Fibroblast of lung (primary cell): Measurements from ENCODE around the gene DYNC2I2. TPM values are rescaled to one million over a fixed set of nuclear protein-coding genes. Genes with fewer than 3 reads are reported as not detected.

Experiments
- DNase-seq, 2 donors: peaks; one replicate each; pipeline versions ENCODE4 v3.0.0 to v3.0.0-alpha.2; 2010; ENCODE audit warnings: low read depth in 2 of 2
- H2AFZ ChIP-seq: 2 replicates; pipeline ENCODE4 v1.5.1; 2012; ENCODE audit warnings: low read length, control low read depth, inconsistent platforms
- H3K27ac ChIP-seq: 2 replicates; pipeline ENCODE4 v1.5.1; 2011; ENCODE audit warnings: low read length, control low read depth; ENCODE audit not compliant: insufficient read depth
- H3K27me3 ChIP-seq: 2 replicates; pipeline ENCODE4 v1.5.1; 2011; ENCODE audit warnings: mild to moderate bottlenecking, low read length; ENCODE audit not compliant: control insufficient read depth, insufficient read depth
- H3K36me3 ChIP-seq: 2 replicates; pipeline ENCODE4 v1.5.1; 2011; ENCODE audit warnings: low read length; ENCODE audit not compliant: control insufficient read depth, insufficient read depth
- H3K4me1 ChIP-seq: 2 replicates; pipeline ENCODE4 v1.5.1; 2011; ENCODE audit warnings: low read length; ENCODE audit not compliant: control insufficient read depth, insufficient read depth; ENCODE audit errors: extremely low read depth
- H3K4me2 ChIP-seq: 2 replicates; pipeline ENCODE4 v1.5.1; 2011; ENCODE audit warnings: low read length, control low read depth; ENCODE audit not compliant: insufficient read depth; ENCODE audit errors: extremely low read depth
- H3K4me3 ChIP-seq, 4 experiments: fragments of 200-600 bp in 1 of 4; sonication (generic) in 1 of 4; replicated peaks in 1 of 4; 2 replicates each; pipeline ENCODE4 v1.5.1; 2011 to 2016; ENCODE audit warnings: low read length in 4 of 4, low read depth in 3 of 4, mild to moderate bottlenecking in 3 of 4, control low read depth in 2 of 4, inconsistent platforms in 1 of 4, mixed read lengths in 1 of 4; ENCODE audit not compliant: insufficient read depth in 1 of 4; ENCODE audit errors: control extremely low read depth in 1 of 4
- H3K79me2 ChIP-seq: 2 replicates; pipeline ENCODE4 v1.5.1; 2012; ENCODE audit warnings: mild to moderate bottlenecking, low read length, inconsistent platforms; ENCODE audit not compliant: control insufficient read depth, insufficient read depth
- H3K9ac ChIP-seq: 2 replicates; pipeline ENCODE4 v1.5.1; 2011; ENCODE audit warnings: mild to moderate bottlenecking, low read length, control low read depth; ENCODE audit not compliant: insufficient read depth
- H3K9me3 ChIP-seq: 2 replicates; pipeline ENCODE4 v1.5.1; 2012; ENCODE audit warnings: low read depth, low read length; ENCODE audit not compliant: control insufficient read depth, insufficient read depth
- H4K20me1 ChIP-seq: 2 replicates; pipeline ENCODE4 v1.5.1; 2011; ENCODE audit warnings: low read length; ENCODE audit not compliant: control insufficient read depth, insufficient read depth; ENCODE audit errors: extremely low read depth
- EZH2 ChIP-seq: IDR thresholded peaks from 2 replicates; pipeline ENCODE4 v1.5.1; 2012; ENCODE audit warnings: low read length, control low read depth, mild to moderate bottlenecking; ENCODE audit errors: missing control alignments
- polyA plus RNA-seq, 2 donors: library from polyadenylated mRNA; depleted of rRNA in 1 of 2; stranded (reverse) in 1 of 2; unstranded in 1 of 2; fragments of >200 nt; gene quantifications; 2 replicates each; pipeline ENCODE4 v1.2.1, GENCODE V29; 2011 to 2012; ENCODE audit warnings: missing spikeins in 1 of 2
- total RNA-seq: library from RNA; depleted of rRNA; stranded (reverse); fragments of >200 nt; gene quantifications from 2 replicates; pipeline ENCODE4 v1.2.1, GENCODE V29; 2014
- TF ChIP-seq, protein P1 (sequence below), 2 donors: IDR thresholded peaks in 1 of 2; conservative IDR thresholded peaks in 1 of 2; 1 replicate in 1 of 2; 2 replicates in 1 of 2; pipeline ENCODE4 v1.5.1; 2011 to 2012; ENCODE audit warnings: low read length in 2 of 2, control low read depth in 1 of 2, inconsistent platforms in 1 of 2, low read depth in 1 of 2, mild to moderate bottlenecking in 1 of 2

The DYNC2I2 gene
- total and polyA plus RNA-seq, 2 donors (not counting 1 experiment from before 2014, with no cell fraction given): 13.2 to 41.5 TPM

DNA sequence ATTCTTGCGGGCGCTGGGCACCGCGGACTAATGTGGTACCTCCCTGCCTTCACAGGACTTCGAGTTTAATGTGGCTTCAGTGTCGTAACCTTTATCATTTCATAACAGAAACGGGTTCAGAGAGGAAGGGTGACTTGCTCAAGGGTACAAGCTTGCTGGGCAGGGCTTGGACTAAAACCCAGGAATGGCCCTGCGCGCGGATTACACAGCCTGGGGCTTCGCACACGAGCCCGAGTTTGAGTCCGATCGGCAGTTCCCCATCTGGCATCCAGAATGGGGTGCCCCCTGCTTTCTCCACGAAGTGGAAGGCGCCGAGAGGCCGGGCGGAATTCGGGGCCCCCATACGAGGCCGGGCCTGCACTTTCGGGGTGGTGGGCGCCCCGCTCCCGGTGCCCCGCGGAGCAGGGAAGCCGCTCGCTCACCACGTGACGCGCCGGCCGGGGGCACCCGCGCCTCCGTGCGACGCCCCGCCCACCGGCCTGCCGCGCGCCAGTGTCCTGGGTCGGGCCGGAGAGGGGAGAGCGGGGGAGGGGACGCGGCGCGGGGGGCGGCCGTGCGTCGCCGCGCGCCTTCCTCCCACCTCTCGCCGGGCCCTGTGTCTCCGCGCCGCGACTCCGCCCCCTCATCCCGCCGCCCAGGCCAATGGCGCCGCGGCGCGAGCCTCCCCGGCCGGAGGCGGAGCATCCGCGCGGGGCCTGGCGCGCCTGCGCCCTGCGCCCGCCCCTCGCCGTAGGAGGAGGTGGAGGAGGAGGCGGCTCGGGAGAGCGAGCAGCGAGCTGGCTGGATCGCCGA, 32.0 kb upstream of the DYNC2I2 start, which contains the start of gene SET:
Gene SET (plus strand): TSS at position 722 of the 792 bp plus-strand sequence. CDS start 361 bp downstream, outside the sequence.
- Histone ChIP-seq H3K36me3 (peaks cover 2% of the 10 kb centered on the region), H2AFZ (peak within 1 kb of the TSS; percentile 44), H3K27ac (peak within 1 kb of the TSS; percentile 74), H4K20me1 (peaks cover 5% of the 10 kb centered on the region), H3K9ac (peak within 1 kb of the TSS; percentile 73), H3K4me1 (peaks cover 12% of the 10 kb centered on the region), H3K27me3 (no peaks in the 10 kb centered on the region), H3K9me3 (no peaks in the 10 kb centered on the region), H3K4me2 (peak within 1 kb of the TSS; percentile 39), H3K4me3 (peak within 1 kb of the TSS; percentile 83 to 97 (median 92)), H3K79me2 (peaks cover 35% of the 10 kb centered on the region)
- TF ChIP-seq EZH2: no peak
- TF ChIP-seq, protein P1, sequence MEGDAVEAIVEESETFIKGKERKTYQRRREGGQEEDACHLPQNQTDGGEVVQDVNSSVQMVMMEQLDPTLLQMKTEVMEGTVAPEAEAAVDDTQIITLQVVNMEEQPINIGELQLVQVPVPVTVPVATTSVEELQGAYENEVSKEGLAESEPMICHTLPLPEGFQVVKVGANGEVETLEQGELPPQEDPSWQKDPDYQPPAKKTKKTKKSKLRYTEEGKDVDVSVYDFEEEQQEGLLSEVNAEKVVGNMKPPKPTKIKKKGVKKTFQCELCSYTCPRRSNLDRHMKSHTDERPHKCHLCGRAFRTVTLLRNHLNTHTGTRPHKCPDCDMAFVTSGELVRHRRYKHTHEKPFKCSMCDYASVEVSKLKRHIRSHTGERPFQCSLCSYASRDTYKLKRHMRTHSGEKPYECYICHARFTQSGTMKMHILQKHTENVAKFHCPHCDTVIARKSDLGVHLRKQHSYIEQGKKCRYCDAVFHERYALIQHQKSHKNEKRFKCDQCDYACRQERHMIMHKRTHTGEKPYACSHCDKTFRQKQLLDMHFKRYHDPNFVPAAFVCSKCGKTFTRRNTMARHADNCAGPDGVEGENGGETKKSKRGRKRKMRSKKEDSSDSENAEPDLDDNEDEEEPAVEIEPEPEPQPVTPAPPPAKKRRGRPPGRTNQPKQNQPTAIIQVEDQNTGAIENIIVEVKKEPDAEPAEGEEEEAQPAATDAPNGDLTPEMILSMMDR (conservative IDR thresholded peaks at IDR 0.05 in 1 of 2, IDR thresholded peaks at IDR 0.05 in 1 of 2; ENCODE audit: low read depth in 1 of 2, low read length in 2 of 2): no peak
- DNase-seq: peak; percentile 87 to 91

GRCh38 chr9:128687453-128687852, 30.8 kb upstream of the DYNC2I2 start:
- no peak for DNase-seq
- Histone ChIP-seq H2AFZ (no peak overlapping the region), H3K27me3 (no peaks in the 10 kb centered on the region), H3K4me3 (no peak overlapping the region), H3K36me3 (peaks cover 2% of the 10 kb centered on the region), H3K27ac (no peak overlapping the region), H3K9me3 (no peaks in the 10 kb centered on the region), H3K4me2 (no peak overlapping the region), H4K20me1 (peaks cover 5% of the 10 kb centered on the region), H3K9ac (no peak overlapping the region), H3K79me2 (peaks cover 28% of the 10 kb centered on the region), H3K4me1 (peaks cover 12% of the 10 kb centered on the region)
- no peak for TF ChIP-seq EZH2
- TF ChIP-seq, protein P1 (conservative IDR thresholded peaks at IDR 0.05 in 1 of 2, IDR thresholded peaks at IDR 0.05 in 1 of 2; ENCODE audit: low read depth in 1 of 2, low read length in 2 of 2): no peak

DNA sequence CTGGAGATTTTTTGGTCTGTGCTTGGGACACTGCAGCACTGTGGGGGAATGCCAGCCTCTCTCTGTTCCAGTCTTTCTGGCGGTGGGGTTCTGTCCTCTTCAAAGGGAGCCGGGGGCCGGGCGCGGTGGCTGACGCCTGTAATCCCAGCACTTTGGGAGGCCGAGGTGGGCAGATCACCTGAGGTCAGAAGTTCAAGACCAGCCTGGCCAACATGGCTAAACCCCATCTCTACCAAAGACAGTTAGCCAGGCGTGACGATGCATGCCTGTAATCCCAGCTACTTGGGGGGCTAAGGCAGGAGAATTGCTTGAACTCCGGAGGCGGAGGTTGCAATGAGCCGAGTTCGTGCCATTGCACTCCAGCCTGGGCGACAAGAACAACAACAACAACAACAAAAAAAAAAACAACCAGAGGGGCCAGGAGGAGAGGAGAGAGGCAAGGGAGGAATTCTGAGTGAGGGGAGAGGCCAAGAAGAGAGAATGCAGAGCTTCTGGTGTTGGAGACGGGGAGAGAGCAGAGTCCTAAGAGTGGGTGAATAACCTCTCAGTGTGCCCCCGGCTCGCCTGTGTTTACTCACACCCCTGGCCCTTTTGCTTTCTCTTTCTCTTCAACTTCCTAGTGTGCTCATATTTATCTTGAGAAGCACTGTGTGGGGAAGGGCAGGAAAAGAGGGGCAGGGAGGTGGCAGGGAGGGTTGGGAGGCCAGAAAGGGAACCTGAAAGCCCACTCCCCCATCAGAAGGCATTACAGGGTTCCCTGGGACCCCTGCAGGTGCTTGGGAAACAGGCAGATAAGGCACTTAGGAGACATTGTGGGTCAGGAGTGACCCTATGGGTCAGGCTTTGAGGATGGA, 29.2 kb upstream of the DYNC2I2 start:
- no peak overlapping the region for H3K9ac ChIP-seq
- peak in 1 of 2 donors; percentile 26 for DNase-seq
- peak overlapping the region; percentile 14 for H2AFZ ChIP-seq

More for the DNA sequence above, 29.2 kb upstream of the DYNC2I2 start:
- Histone ChIP-seq H3K79me2 (peaks cover 12% of the 10 kb centered on the region), H3K36me3 (no peaks in the 10 kb centered on the region), H3K9me3 (no peaks in the 10 kb centered on the region), H3K4me1 (peaks cover 12% of the 10 kb centered on the region), H3K27me3 (no peaks in the 10 kb centered on the region), H3K4me3 (peak overlapping the region in 2 of 4 experiments; percentile 14 to 19), H3K27ac (peak overlapping the region; percentile 9), H4K20me1 (no peaks in the 10 kb centered on the region), H3K4me2 (peak overlapping the region; percentile 28)
- TF ChIP-seq, protein P1 (conservative IDR thresholded peaks at IDR 0.05 in 1 of 2, IDR thresholded peaks at IDR 0.05 in 1 of 2; ENCODE audit: low read depth in 1 of 2, low read length in 2 of 2): no peak
- no peak for TF ChIP-seq EZH2
